NCI-H1417 (cell line): ENCODE data around the gene AUP1.

Experiments used
- DNase-seq, 3 experiments: peaks; one replicate each; lab custom pipeline; 2025; lab: John Stamatoyannopoulos, UW

AUP1 gene

DNA sequence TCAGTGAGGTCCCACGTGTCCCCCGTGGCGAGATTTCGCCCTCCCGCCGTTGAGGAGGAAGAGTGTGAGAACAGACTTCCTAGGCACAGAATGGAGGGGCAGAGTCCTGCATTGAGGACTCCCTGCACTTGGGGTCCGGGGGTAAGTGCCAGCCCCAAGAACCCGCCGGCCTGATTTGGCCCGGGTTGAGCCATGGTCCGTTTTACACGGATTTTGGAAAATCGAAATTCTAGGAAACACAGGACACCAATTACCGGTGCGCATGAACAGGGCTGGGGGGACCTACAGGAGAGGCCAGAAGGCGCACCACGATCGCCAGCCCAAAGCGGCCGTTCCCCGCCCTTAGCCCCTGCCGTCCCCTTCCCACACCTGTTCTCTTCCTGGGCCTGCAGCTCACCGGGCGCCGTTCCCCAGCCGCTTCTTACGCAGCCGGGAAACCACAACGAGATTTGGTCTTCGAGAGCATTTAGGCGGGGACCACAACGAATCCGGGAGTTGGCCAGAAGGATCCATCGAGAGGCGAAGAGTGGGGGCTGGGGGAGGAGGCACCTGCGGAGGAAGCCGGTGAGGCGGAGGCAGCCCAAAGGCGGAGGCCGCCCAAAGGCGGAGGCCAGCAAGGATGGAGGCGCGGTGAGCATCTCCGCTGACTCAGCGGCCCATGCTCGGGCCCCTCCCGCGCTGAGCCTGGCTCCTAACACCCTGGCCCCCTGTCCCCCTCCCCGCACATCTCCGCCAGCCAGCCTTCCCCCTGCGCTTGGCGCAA lies 15.7 kb downstream of the AUP1 start:
- DNase-seq: peak in 2 of 3 experiments; percentile 60 to 65

DNA sequence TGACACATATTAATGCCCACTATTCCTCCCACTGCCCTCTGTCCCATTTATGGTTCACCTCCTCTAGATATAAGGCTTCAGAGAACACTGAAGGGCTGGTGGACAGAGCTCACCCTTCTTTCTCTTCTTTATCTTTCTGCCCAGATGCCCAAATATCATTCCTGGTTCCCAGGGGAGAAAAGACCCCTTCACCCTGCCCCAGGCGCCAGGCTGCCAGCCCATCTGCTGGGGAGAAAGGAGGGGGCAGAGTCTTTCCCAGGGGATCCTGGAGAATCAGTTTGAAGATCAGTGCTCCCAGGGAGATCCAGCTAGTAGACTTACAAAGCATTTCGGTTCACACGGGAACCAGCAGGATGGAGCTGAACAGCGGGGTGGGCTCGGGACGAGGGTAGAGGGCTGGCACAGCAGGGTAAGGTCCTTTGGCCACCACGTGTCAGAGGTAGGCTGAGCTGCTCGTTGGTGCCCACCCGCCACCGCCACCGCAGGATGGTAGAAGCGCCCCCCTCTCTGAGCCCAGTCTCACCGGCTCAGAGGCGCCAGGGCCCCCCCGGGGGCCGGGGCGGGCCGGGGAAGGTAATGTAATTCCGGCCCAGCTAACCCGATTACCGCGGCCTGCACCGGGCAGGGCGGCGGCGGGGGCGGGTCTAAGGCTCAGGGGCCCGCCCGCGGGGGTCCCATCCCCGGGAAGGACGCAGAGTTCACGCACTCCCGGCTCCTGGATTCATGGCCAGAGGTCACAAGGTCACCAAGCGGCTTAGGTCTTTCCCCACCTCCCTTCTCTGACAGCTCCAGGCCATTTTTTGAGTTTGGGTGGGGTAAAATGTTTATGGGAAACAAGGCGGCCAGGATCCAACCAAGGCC lies 16.5 kb downstream of the AUP1 start:
- DNase-seq: no peak

DNA sequence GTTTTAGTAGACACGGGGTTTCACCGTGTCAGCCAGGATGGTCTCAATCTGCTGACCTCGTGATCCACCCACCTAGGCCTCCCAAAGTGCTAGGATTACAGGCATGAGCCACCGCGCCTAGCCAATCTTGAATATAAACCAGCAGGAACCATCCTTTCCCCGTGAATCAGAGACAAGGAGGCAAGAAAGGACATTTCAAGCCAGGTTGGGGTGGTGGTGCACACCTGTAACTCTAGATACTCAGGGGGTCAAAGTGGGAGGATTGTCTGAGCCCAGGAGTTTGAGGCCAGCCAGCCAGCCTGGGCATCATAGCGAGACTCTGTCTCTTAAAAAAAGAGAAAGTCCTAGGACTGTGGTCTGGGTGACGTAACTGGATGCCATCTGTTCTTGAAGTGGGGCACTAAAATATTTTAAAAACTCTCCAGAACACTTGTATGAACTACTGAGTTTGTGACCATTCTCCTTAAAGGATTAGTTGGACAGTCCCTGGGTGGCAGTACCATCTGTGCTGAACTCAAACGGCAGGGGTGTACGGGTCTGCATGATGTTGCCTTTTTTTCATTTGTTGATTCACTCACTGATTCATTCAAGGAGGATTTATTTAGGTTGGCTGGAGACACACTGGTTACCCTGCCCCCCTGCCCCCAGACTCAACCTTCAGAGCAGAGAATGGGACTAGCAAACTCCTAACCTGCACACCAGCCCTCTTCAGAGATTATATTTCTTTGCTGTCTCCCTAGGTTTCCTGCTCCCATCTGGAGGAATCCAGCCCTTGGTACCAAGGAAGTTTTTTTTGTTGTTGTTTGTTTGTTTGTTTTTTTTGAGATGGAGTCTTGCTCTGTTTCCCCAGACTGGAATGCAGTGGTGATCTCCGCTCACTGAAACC lies 18.2 kb downstream of the AUP1 start:
- no peak for DNase-seq

DNA sequence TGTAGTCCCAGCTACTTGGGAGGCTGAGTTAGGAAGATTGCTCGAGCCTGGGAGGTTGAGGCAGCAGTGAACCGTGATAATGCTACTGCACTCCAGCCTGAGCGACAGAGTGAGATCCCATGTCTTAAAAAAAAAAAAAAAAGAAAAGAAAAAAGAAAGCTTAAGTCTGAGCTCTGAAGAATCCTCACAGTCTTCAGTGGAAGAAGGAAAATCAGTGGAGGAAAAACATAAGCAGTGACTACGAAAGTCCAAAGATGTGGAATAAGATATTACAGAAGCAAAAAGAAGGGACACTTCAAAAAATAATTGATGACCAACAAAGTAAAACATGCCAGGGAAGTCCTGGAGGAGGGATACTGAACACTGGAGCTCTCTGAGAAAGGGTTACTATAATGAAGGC lies 19.2 kb downstream of the AUP1 start:
- no peak for DNase-seq

DNA sequence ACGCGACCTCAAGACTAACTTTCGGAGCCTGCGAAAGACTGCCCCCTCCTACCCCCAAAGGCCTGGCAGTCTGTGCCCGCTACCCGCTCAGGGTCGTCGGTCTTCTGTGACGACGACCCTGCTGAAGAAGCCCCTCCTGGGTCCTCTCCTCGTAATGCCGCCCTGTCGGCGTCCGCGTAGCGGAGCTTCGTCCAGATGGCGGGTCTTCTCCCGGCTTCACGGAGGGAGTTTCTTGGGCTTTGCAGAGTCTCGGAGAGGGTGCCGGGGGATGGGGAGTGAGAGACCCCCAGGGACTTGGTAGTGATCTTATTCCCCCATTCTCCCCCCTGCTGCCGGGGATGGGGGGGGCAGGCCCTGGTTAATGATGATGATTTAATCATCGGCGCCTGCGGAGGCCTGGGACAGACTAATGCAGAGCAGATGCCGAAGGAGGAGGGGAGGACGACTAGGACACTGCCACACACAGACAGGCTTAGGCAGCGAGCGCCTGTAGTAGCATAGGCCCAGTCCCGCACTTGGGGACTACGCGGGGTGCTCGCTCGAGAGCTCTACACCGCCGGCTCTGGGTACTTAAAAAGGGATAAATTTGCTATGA lies 21.5 kb downstream of the AUP1 start:
- DNase-seq: peak in 1 of 3 experiments; percentile 94

DNA sequence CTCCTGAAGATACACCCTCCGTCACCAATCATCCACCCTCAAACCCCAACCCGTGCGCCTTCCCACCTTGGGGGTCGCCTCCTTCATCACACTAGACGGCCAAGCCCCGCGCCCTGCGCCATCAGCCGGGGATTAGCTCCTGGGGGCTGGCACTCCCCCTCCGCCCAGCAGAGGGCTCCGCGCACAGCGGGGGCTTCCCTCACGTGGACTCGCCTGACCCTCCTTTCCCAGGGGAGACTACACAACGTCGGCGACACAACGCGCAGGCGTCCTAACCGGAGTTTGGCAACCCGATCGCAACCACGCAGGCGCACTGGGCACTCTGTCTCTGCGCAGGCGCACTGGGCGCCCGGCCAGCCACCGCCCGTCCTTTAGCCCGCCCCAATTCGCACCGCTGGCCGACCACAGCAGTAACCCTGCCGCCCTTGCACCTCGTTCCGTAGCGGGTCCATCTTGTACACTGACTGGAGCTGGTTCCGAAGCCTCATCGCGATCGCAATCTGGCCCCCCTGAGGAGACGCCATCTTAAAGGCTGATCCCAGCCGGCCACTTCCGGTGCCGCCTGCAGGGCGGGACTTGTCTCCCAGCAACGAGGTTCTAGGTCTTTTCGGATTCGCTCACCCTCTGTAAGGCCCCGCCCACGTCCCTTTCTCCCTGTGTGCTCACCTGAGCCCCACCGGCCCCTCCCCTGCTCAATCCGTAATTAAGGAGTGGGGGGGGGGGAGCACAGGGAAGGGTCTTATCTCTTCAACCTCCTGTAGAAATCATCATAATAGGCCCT lies 22.2 kb downstream of the AUP1 start, which contains the start of gene PCGF1:
Gene PCGF1 (minus strand): TSS at position 551 of the 781 bp plus-strand sequence. CDS start 27 bp downstream, at position 524.
- DNase-seq: peak; percentile 94 to 100 (median 100)

DNA sequence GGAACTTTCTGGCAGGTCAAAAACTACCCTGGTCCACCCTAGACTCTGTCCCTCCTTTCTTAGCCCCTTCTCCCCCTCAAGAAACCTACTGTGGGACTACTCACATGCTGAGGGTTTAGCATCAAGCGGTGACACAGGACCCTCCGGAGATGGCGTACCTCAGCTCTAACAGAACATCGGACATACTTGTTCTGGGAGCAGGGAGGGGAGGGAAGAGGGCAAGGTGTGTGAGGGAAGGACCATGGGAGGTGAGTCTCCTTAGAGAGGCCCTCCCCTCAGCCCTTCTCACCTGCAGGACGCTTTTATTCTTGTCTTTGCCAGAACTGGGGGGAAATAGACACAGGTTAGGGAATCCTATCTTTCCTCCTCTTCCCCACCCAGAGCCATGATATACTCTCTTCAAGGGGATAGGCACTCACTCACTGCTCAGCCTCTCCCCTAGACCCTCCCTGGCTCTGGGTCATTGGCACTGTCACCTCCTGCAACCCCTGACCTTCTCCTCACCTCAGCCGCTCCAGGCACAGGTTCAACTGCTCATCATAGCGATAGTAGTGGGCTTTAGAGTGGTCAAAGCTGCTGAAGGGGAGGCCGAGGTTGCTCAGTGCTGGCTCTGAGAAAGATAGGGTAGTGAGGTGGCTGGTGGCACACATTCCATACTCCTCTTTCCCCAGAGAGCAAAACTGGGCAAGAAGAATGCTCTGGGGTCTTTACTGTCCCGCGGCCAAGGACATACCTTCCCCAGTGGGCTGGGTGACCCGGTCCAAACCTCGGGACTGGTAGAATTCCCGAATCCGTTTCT lies 23.9 kb downstream of the AUP1 start:
- no peak for DNase-seq

DNA sequence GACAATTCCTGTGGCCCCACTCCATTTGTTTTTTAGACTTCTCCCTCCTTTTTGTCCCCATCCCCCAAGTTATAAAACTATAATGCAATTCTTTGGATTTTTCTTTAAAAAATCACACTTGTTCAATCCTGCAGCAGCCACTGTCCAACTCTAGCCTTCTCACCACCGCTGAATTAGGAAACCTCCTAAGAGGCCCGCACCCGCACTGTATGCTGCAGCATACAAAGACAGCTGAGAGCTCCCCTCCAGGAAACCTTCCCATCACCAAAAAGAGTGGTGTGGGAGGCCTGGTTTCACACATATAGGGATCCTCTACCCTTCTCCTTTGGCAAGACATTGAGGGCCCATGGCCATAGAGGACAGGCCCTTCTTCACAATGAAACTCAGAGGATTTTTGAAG lies 24.9 kb downstream of the AUP1 start:
- no peak for DNase-seq

DNA sequence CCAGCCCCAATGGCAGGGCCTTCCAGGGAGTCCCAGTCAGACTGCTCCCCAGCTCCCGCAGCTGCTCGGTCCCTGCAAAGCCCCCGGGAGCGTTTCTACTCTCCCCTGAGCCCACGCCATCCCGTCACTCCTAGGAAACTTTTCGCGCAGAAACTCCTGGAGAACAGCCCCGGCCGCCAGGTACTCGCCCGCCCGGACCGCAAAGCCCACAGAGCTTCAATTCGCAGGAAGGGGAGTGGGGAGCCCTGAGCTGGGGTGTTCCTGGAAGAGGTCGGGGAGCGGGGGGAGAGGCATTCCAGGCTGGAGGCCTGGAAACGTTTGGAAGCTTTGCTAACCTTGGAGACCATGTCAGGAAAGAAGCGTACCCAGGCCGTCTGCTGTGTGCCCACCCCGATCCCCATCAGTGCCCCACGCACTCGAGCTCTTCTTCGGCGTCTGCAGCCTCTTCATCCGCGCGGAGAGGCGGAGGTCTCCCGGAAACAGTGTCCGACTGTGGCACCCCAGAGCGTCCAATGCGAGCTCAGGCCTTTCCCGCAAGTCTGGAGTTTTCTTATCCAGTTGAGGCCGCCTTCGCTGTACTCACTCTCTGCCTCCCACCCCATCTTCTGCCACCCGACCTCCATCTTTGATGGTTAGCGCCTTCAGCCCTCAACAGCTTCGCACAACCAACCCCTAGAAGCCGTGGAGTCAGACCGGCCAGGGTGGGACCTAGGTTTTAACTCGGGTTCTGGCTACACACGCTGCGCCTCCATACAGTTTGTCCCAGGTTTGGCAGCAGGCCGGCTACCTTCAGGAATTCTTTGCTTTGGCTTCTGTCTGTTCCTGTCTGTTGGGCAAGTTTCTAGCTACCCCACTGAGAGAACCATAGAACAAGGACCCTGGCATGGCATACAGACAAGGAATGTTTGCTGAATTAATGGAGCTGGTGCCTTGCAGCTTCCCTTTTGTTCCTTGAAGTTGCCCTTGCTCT lies 25.7 kb downstream of the AUP1 start:
- DNase-seq: no peak

DNA sequence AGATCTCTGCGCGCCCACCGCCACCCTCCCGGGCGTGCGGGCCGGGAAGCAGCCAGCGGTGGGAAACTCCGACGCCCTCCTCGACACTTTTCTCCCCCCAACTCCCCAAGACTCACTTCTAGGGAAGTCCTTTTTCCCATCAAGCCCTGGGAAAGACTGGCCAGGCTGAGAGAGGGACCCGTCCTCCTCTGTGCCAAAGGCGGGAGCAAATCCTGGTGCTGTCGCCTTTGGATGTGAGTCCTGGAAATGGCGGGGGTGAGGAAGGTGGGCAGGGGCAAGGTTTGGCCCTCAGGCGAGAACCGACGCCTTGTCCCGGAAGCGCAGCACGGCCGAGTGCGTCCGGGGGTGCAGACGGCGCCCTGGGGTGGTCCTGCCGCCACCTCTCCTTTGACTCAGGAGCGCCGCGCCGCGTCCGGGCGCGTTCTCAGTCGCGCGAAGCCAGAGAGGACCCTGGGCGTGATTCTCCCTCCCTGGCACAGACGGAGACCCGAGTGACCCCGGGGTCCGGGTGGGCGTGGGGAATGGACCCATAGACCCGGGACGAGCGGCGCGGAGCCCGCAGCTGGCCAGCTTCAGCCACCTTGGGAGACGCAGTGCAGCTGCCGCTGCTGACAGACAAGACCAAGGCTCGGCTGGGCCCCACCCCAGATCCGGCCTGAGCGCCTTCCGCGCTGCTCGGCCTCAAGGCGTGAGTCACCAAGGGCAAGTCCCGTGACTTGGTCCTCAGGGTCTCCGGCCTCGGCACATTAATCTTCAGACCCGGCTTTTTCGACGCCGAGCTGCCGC lies 26.6 kb downstream of the AUP1 start:
- DNase-seq: no peak

DNA sequence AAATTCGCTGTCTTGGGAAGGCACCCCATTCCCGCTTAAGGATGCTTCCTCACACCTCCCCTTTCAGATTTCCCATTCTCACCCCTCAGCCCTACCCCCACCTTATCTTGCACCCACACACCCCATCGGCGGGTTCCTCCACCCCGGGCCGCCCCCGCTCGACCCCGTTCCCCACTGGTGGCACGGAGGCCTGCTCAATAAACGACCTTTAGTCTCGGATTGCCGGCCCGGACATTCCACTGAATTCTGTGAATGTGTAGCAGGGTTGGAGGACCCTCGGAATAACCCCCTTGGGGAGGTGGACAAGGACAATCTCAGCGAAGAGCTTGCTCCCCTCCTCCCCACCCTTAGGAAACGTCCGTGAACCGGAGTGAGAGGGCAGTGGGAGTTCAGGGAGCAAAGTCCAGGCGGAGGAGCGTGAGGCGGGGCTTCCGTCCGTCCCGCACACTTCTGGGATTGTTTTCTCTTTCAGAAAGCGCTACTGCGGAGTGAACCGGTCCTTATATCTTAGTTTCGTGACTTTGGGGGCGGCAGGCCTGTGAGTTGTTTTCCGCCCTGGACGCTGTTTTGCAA lies 27.3 kb downstream of the AUP1 start:
- no peak for DNase-seq

DNA sequence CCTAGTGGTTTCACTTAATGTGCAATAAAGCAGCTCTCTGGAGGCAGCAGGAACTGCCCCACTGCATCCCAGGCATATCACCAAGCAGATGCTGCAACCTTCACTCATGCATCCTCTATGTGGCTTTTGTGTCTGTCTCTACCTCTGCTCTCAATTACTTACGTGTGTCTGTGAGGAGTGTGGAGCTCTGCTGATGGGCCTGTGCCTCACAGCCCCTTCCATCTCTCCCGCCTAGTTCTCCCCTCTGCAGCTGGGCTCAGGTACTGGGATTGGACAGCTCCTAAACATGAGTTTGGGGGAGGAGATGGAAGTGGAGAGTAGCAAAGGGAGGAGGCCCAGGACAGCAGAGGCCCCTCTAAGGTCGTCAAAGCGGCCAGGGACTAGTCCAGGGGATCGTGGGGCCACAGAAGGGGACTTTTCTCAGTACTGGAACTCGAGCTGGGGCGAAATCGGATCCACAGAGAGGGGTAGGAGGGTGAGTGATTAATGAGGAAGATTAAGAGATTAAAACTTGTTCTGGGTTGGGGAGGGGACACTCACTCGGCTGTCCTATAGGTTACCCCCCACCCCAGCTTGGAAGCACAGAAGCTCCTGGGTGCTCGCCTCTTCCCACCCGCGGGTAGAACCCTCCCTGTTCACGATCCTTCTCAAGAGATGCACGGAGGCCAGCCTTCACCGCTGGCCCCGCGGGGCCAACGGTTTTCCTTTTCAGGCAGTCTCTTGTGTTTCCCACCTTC lies 28.0 kb downstream of the AUP1 start:
- DNase-seq: no peak

DNA sequence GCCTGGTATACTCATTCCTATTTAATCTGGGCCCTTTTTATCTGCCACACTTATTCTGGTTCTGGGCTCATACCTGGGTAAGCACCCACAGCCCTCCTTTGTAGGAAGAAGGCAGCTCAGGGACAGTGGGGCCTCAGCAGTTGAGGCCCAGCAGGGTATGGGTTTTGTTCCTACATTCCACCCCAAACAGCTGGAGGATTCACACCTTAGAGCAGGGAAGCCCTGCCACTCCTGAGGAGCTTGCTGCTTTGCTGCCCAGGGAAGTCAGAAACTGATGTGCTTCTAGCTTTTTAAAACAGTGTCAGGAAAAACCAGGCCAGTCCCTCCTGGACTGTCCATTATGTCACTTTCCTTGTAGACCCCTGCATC lies 28.9 kb downstream of the AUP1 start:
- no peak for DNase-seq

DNA sequence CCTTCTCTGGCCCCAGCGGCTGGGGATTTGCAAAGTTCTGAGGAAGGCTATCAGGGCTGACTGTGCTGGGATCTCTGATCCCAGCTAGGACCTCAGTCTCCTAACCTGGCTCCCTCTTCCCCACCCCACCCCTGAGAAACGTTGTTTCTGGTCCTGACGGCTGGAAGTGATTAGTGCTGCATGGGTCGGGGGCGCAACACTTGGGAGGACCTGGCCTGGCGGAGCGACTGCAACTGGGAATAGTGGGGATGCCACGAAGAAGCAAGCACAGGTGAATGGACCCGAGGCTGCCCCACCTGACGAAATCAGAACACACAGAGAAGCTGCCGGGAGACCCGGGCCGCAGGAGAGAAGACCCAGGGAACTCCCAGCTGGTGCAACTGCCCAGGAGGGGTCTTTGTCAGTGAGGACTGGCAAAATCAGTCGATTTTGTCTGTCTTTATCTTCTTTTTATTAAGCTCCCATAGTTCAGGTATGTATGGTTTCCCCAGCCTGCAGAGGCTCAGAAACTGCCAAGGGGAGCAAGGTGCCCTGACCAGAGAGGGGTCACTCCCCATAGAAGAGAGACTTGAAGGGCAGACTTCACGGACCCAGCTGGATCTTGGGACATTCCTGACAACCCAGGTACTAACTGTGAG lies 29.4 kb downstream of the AUP1 start:
- DNase-seq: no peak

DNA sequence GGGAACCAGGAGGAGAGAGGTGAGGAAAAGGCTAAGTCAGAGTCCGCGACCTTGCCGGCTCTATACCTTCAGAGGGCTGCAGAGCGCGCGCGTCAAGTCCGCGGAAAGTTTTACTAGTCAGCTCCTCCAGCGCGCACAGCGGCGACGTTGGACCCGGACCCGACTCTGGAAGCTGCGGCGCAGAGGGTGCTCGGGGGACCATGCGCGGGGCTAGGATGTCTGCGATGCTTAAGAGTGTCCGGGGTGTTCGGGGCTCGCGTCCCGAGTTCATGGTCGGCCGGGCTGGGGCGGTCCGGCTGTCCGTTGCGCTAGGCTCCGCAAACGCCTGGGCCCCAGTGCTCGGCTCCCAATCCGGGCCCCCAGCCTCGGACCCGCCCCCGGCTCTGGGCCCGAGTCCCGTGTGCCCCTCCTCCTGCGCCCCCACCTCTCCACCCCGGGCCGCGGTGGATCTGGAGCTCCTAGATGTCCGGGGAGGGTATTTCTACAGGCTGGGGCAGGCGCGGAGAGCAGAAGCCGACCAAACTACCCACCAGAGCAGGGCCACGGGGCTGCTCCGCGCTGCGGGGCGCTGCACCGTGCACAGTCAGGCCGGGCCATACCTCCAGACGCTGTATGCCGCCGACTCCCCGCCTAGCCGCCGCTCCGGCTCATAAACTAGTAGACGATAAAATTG lies 30.1 kb downstream of the AUP1 start, which contains the start of gene LBX2:
Gene LBX2 (minus strand): TSS at position 337 of the 673 bp plus-strand sequence. CDS start 66 bp downstream, at position 271.
- no peak for DNase-seq
